DOHH2 (cell line): Measurements from ENCODE around the gene FRMD7.

Experiments
- EZH2phosphoT487 ChIP-seq: fragments of 200-600 bp; sonication (generic); IDR thresholded peaks from 2 replicates; pipeline ENCODE4 v1.6.1; 2017; ENCODE audit warnings: borderline replicate concordance, mild to moderate bottlenecking, antibody characterized with exemption, low read length, moderate library complexity, mixed read lengths
- TF ChIP-seq, protein P1 (sequence below): fragments of 200-600 bp; sonication (generic); IDR thresholded peaks from one replicate; pipeline ENCODE4 v1.5.1; 2014; ENCODE audit warnings: antibody characterized with exemption, mild to moderate bottlenecking, low read depth, low read length; ENCODE audit not compliant: poor library complexity, severe bottlenecking

DNA sequence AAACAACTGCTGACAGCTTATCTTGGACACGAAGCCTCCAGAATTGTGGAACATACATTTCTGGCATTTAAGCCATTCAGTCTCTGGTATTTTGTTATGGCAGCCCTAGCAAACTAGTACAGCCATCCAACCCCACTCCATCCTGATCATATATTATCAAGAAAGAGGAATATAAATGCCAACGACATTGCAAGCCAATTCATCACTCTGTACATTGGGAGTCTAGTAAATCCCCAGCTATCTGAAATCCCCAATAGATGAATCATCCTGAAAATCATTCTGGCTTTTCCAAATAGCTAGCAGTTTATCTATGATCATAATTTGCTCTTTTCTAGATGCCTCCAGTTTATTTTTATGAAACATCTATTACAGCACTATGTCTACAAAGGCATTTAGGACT is 41.1 kb downstream of the FRMD7 start:
- TF ChIP-seq, protein P1, sequence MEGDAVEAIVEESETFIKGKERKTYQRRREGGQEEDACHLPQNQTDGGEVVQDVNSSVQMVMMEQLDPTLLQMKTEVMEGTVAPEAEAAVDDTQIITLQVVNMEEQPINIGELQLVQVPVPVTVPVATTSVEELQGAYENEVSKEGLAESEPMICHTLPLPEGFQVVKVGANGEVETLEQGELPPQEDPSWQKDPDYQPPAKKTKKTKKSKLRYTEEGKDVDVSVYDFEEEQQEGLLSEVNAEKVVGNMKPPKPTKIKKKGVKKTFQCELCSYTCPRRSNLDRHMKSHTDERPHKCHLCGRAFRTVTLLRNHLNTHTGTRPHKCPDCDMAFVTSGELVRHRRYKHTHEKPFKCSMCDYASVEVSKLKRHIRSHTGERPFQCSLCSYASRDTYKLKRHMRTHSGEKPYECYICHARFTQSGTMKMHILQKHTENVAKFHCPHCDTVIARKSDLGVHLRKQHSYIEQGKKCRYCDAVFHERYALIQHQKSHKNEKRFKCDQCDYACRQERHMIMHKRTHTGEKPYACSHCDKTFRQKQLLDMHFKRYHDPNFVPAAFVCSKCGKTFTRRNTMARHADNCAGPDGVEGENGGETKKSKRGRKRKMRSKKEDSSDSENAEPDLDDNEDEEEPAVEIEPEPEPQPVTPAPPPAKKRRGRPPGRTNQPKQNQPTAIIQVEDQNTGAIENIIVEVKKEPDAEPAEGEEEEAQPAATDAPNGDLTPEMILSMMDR: no peak
- no peak for TF ChIP-seq EZH2phosphoT487
